Loucy (cell line): ENCODE measurements around the gene CMTR1.

Experiments
- H2AFZ ChIP-seq: fragments of 200-600 bp; sonication (generic); 2 replicates; pipeline ENCODE4 v1.6.0; 2016; ENCODE audit warnings: antibody characterized with exemption, mild to moderate bottlenecking, low read length, moderate library complexity
- H3F3A ChIP-seq: fragments of 200-600 bp; 2 replicates; pipeline ENCODE4 v1.6.0; 2016; ENCODE audit warnings: antibody characterized with exemption, low read depth, mild to moderate bottlenecking
- H3K27me3 ChIP-seq: fragments of 200-600 bp; sonication (generic); 2 replicates; pipeline ENCODE4 v1.6.1; 2014; ENCODE audit warnings: low read length, mild to moderate bottlenecking; ENCODE audit not compliant: insufficient read depth, poor library complexity, severe bottlenecking
- H3K36me3 ChIP-seq: fragments of 200-600 bp; sonication (generic); 2 replicates; pipeline ENCODE4 v1.6.1; 2016; ENCODE audit warnings: low read length; ENCODE audit not compliant: insufficient read depth
- H3K4me1 ChIP-seq: fragments of 200-600 bp; sonication (generic); 2 replicates; pipeline ENCODE4 v1.5.1; 2014; ENCODE audit warnings: low read length, mild to moderate bottlenecking; ENCODE audit not compliant: insufficient read depth, poor library complexity, severe bottlenecking
- H3K4me2 ChIP-seq: fragments of 200-600 bp; sonication (generic); 2 replicates; pipeline ENCODE4 v1.6.0; 2014; ENCODE audit warnings: antibody characterized with exemption, low read length, low read depth, mild to moderate bottlenecking; ENCODE audit not compliant: poor library complexity, severe bottlenecking
- H3K4me3 ChIP-seq: fragments of 200-600 bp; sonication (generic); 2 replicates; pipeline ENCODE4 v1.5.1; 2014; ENCODE audit warnings: low read length, mild to moderate bottlenecking, mixed read lengths; ENCODE audit not compliant: poor library complexity, severe bottlenecking
- H3K79me2 ChIP-seq: fragments of 200-600 bp; sonication (generic); 2 replicates; pipeline ENCODE4 v1.6.1; 2014; ENCODE audit warnings: low read length; ENCODE audit not compliant: insufficient read depth
- H3K9ac ChIP-seq: fragments of 200-600 bp; sonication (generic); 2 replicates; pipeline ENCODE4 v1.6.0; 2014; ENCODE audit warnings: mild to moderate bottlenecking, low read depth, low read length, moderate library complexity; ENCODE audit not compliant: poor library complexity, severe bottlenecking
- H3K9me2 ChIP-seq: fragments of 200-600 bp; sonication (generic); replicated peaks from 2 replicates; pipeline ENCODE4 v1.6.1; 2016; ENCODE audit warnings: low read depth, low read length, mixed read lengths
- H3K9me3 ChIP-seq: fragments of 200-600 bp; sonication (generic); 2 replicates; pipeline ENCODE4 v1.6.1; 2014; ENCODE audit warnings: mild to moderate bottlenecking, antibody characterized with exemption, low read length, low read depth; ENCODE audit not compliant: insufficient read depth
- H4K20me1 ChIP-seq: fragments of 200-600 bp; sonication (generic); 2 replicates; pipeline ENCODE4 v1.6.0; 2014; ENCODE audit warnings: antibody characterized with exemption, low read length, mild to moderate bottlenecking; ENCODE audit not compliant: insufficient read depth, poor library complexity, severe bottlenecking
- EZH2phosphoT487 ChIP-seq: fragments of 200-600 bp; IDR thresholded peaks from 2 replicates; pipeline ENCODE4 v1.6.1; 2018; ENCODE audit warnings: antibody characterized with exemption, mild to moderate bottlenecking, moderate library complexity, borderline replicate concordance
- TF ChIP-seq, protein P1 (sequence below): fragments of 200-600 bp; sonication (generic); conservative IDR thresholded peaks from 2 replicates; pipeline ENCODE4 v1.5.1; 2014; ENCODE audit warnings: mild to moderate bottlenecking, antibody characterized with exemption, low read length

CMTR1 gene

DNA sequence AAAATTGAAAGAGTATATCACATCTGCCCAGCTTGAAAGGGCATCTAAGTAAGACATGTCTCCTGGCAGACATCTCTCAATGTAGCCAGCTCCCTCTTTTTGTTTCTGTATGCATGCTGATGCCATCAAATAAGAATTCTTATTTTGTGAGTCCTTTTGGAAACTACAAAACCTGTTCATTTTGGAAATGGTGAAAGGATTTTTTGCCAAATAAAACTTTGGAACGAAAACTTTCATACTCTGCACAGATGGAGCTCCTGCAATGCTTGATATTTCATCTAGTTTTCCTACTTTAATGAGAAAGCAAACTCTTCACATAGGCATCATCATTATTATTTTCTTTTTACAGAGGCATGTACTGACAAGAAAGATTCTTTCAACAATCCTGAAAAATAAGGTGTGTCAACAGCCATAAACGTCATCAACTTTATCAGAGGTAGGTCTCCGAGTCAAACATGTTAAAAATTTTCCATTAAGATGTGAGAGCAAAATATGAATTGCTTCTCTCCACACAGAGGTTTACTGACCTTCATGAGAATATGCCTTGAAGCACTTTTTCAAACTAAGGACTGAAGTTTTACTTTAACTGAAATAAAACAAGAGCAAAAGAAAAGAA, 26.2 kb upstream of the CMTR1 start:
- Histone ChIP-seq H3K79me2 (no peaks in the 10 kb centered on the region), H3K9me2 (no peaks in the 10 kb centered on the region), H3K9me3 (no peaks in the 10 kb centered on the region), H4K20me1 (no peaks in the 10 kb centered on the region), H3F3A (no peaks in the 10 kb centered on the region), H3K9ac (no peak overlapping the region), H2AFZ (no peak overlapping the region), H3K4me2 (no peak overlapping the region), H3K4me1 (no peaks in the 10 kb centered on the region), H3K27me3 (no peaks in the 10 kb centered on the region), H3K36me3 (no peaks in the 10 kb centered on the region), H3K4me3 (no peak overlapping the region)
- no peak for TF ChIP-seq EZH2phosphoT487
- TF ChIP-seq, protein P1, sequence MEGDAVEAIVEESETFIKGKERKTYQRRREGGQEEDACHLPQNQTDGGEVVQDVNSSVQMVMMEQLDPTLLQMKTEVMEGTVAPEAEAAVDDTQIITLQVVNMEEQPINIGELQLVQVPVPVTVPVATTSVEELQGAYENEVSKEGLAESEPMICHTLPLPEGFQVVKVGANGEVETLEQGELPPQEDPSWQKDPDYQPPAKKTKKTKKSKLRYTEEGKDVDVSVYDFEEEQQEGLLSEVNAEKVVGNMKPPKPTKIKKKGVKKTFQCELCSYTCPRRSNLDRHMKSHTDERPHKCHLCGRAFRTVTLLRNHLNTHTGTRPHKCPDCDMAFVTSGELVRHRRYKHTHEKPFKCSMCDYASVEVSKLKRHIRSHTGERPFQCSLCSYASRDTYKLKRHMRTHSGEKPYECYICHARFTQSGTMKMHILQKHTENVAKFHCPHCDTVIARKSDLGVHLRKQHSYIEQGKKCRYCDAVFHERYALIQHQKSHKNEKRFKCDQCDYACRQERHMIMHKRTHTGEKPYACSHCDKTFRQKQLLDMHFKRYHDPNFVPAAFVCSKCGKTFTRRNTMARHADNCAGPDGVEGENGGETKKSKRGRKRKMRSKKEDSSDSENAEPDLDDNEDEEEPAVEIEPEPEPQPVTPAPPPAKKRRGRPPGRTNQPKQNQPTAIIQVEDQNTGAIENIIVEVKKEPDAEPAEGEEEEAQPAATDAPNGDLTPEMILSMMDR: no peak

DNA sequence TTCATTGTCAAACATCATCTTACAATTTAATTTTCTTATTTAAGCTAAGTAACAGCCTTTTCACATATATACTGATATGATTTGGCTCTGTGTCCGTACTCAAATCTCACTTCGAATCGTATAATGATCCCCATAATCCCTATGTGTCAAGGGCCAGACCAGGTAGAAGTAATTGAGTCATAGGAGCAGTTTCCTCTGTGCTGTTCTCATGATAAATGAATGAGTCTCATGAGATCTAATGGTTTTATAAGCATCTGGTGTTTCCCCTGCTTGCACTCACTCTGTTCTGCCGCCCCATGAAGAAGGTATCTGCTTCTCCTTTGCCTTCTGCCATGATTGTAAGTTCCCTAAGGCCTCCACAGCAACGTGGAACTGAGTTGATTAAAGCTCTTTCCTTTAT, 25.1 kb upstream of the CMTR1 start:
- Histone ChIP-seq H2AFZ (no peak overlapping the region), H3K4me3 (no peak overlapping the region), H4K20me1 (no peaks in the 10 kb centered on the region), H3K9me3 (no peaks in the 10 kb centered on the region), H3K9ac (no peak overlapping the region), H3K79me2 (no peaks in the 10 kb centered on the region), H3K27me3 (no peaks in the 10 kb centered on the region), H3F3A (no peaks in the 10 kb centered on the region), H3K36me3 (no peaks in the 10 kb centered on the region), H3K4me2 (no peak overlapping the region), H3K4me1 (no peaks in the 10 kb centered on the region), H3K9me2 (no peaks in the 10 kb centered on the region)
- TF ChIP-seq EZH2phosphoT487: no peak
- TF ChIP-seq, protein P1: no peak

DNA sequence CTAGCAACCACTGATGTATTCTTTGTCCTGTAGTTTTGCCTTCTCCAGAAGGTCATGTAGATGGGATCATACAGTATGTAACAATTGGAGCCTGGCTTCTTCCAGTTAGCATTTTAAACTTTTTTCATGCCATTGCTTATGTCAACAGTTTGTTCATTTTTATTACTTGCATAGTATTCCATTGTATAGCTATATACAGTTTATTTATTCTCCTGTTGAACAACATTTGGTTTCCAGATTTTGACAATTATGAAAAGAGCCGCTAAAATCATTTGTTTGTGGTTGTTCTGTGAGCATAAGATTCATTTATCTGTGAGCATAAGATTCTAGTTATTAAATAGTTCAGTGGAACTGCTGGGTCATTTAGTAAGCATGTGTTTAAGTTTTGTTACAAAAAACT, 23.5 kb upstream of the CMTR1 start:
- Histone ChIP-seq H4K20me1 (no peaks in the 10 kb centered on the region), H3K79me2 (no peaks in the 10 kb centered on the region), H3K4me1 (no peaks in the 10 kb centered on the region), H3K9ac (no peak overlapping the region), H2AFZ (no peak overlapping the region), H3K4me3 (no peak overlapping the region), H3K9me2 (no peaks in the 10 kb centered on the region), H3K9me3 (no peaks in the 10 kb centered on the region), H3F3A (no peaks in the 10 kb centered on the region), H3K36me3 (no peaks in the 10 kb centered on the region), H3K4me2 (no peak overlapping the region), H3K27me3 (no peaks in the 10 kb centered on the region)
- TF ChIP-seq EZH2phosphoT487: no peak
- TF ChIP-seq, protein P1: no peak
